ENCODE data around the gene LBX1.

The LBX1 gene

GRCh38 chr10:101261702-101262101, 32.4 kb upstream of the LBX1 start:
- peak overlapping the region in 2 of 3 experiments; percentile 80 to 87 for H3K27ac Mint-ChIP-seq
- peaks cover 26% of the 10 kb centered on the region for H3K27me3 Mint-ChIP-seq (ENCODE audit: low read depth)
- peak overlapping the region in 1 of 3 experiments; percentile 7 for H3K4me3 Mint-ChIP-seq
- no peak for TF ChIP-seq CTCF (IDR thresholded peaks at IDR 0.05; ENCODE audit: unreplicated experiment in 3 of 3)
- H3K4me1 Mint-ChIP-seq = peaks cover 41% of the 10 kb centered on the region
- H3K9me3 Mint-ChIP-seq = peaks cover 8% of the 10 kb centered on the region
- H3K36me3 Mint-ChIP-seq (ENCODE audit: low read depth) = peaks cover 4% of the 10 kb centered on the region

- peaks cover 8% of the 10 kb centered on the region for H3K9me3 Mint-ChIP-seq
- peaks cover 4% of the 10 kb centered on the region for H3K36me3 Mint-ChIP-seq (ENCODE audit: low read depth)
- peak overlapping the region in 1 of 3 experiments; percentile 87 for H3K27ac Mint-ChIP-seq
- peaks cover 26% of the 10 kb centered on the region for H3K27me3 Mint-ChIP-seq (ENCODE audit: low read depth)
- no peak for TF ChIP-seq CTCF (IDR thresholded peaks at IDR 0.05; ENCODE audit: unreplicated experiment in 3 of 3)
- peaks cover 40% of the 10 kb centered on the region for H3K4me1 Mint-ChIP-seq
- peak overlapping the region in 1 of 3 experiments; percentile 51 for H3K4me3 Mint-ChIP-seq
Observed at GRCh38 chr10:101260764-101261481, 31.7 kb upstream of the LBX1 start.

GRCh38 chr10:101258179-101258885, 29.1 kb upstream of the LBX1 start:
- Mint-ChIP-seq H3K9me3 (peaks cover 8% of the 10 kb centered on the region), H3K4me1 (peaks cover 36% of the 10 kb centered on the region), H3K36me3 (ENCODE audit: low read depth) (peaks cover 4% of the 10 kb centered on the region), H3K4me3 (no peak overlapping the region), H3K27me3 (ENCODE audit: low read depth) (peaks cover 38% of the 10 kb centered on the region), H3K27ac (no peak overlapping the region)
- TF ChIP-seq CTCF (IDR thresholded peaks at IDR 0.05; ENCODE audit: unreplicated experiment in 3 of 3) = no peak

- TF ChIP-seq CTCF (IDR thresholded peaks at IDR 0.05; ENCODE audit: unreplicated experiment in 3 of 3) = no peak
- H3K36me3 Mint-ChIP-seq (ENCODE audit: low read depth) = peaks cover 4% of the 10 kb centered on the region
- peaks cover 8% of the 10 kb centered on the region for H3K9me3 Mint-ChIP-seq
- no peak overlapping the region for H3K4me3 Mint-ChIP-seq
- peaks cover 27% of the 10 kb centered on the region for H3K4me1 Mint-ChIP-seq
- no peak overlapping the region for H3K27ac Mint-ChIP-seq
- peaks cover 42% of the 10 kb centered on the region for H3K27me3 Mint-ChIP-seq (ENCODE audit: low read depth)
Observed at GRCh38 chr10:101257491-101257890, 28.2 kb upstream of the LBX1 start.

- no peak overlapping the region for H3K27ac Mint-ChIP-seq
- H3K27me3 Mint-ChIP-seq (ENCODE audit: low read depth) = peaks cover 40% of the 10 kb centered on the region
- no peak for TF ChIP-seq CTCF (IDR thresholded peaks at IDR 0.05; ENCODE audit: unreplicated experiment in 3 of 3)
- H3K9me3 Mint-ChIP-seq = peaks cover 8% of the 10 kb centered on the region
- H3K4me3 Mint-ChIP-seq = no peak overlapping the region
- peaks cover 4% of the 10 kb centered on the region for H3K36me3 Mint-ChIP-seq (ENCODE audit: low read depth)
- peaks cover 23% of the 10 kb centered on the region for H3K4me1 Mint-ChIP-seq
Observed at GRCh38 chr10:101257084-101257483, 27.8 kb upstream of the LBX1 start.

Measured in nephron (organoid).